ENCODE data around the gene TTLL11. TPM values are rescaled to one million over a fixed set of nuclear protein-coding genes. Genes with fewer than 3 reads are reported as not detected.

TTLL11 gene
- total RNA-seq, 4 donors from 2014 or later = 15.1 to 42.6 (median 29.1) TPM

- TF ChIP-seq POLR2A (IDR thresholded peaks at IDR 0.05) = no peak
- no peak for TF ChIP-seq POLR2AphosphoS5 (IDR thresholded peaks at IDR 0.05)
- TF ChIP-seq CTCF (IDR thresholded peaks at IDR 0.05) = no peak
- no peak for TF ChIP-seq EP300 (IDR thresholded peaks at IDR 0.05)
- Histone ChIP-seq H3K27ac (no peak overlapping the region), H3K9me3 (no peaks in the 10 kb centered on the region), H3K27me3 (no peaks in the 10 kb centered on the region), H3K36me3 (peaks cover 0 to 12% of the 10 kb centered on the region in 2 donors), H3K4me1 (peaks cover 0 to 11% (median 0%) of the 10 kb centered on the region in 3 donors), H3K4me3 (no peak overlapping the region)
- WGBS, 2 donors (ENCODE audit: low coverage in 1 of 2) = 88 to 96% methylated on average over 4 to 5 of the region's 7 CpGs
- ATAC-seq = no peak
These were observed 41.5 kb downstream of the TTLL11 start for GRCh38 chr9:122051351-122052321.

GRCh38 chr9:122050167-122050566 lies 42.9 kb downstream of the TTLL11 start:
- Histone ChIP-seq H3K4me1 (peaks cover 0 to 11% (median 0%) of the 10 kb centered on the region in 3 donors), H3K9me3 (no peaks in the 10 kb centered on the region), H3K27me3 (no peaks in the 10 kb centered on the region), H3K36me3 (peaks cover 0 to 12% of the 10 kb centered on the region in 2 donors), H3K4me3 (no peak overlapping the region), H3K27ac (no peak overlapping the region)
- no peak for ATAC-seq
- WGBS, 2 donors (ENCODE audit: low coverage in 1 of 2) = 81 to 88% methylated on average over 5 to 7 of the region's 7 CpGs
- no peak for TF ChIP-seq POLR2A (IDR thresholded peaks at IDR 0.05)
- TF ChIP-seq EP300 (IDR thresholded peaks at IDR 0.05) = no peak
- no peak for TF ChIP-seq POLR2AphosphoS5 (IDR thresholded peaks at IDR 0.05)
- TF ChIP-seq CTCF (IDR thresholded peaks at IDR 0.05) = no peak

- H3K9me3 ChIP-seq = no peaks in the 10 kb centered on the region
- H3K27ac ChIP-seq = no peak overlapping the region
- no peak overlapping the region for H3K4me3 ChIP-seq
- H3K4me1 ChIP-seq = peaks cover 4 to 30% (median 5%) of the 10 kb centered on the region in 3 donors
- no peak for ATAC-seq
- peaks cover 0 to 18% of the 10 kb centered on the region in 2 donors for H3K36me3 ChIP-seq
- 44 to 78% methylated on average over 3 to 5 of the region's 7 CpGs for WGBS, 2 donors (ENCODE audit: low coverage in 1 of 2)
- H3K27me3 ChIP-seq = no peaks in the 10 kb centered on the region
- no peak for TF ChIP-seq POLR2A (IDR thresholded peaks at IDR 0.05)
- no peak for TF ChIP-seq POLR2AphosphoS5 (IDR thresholded peaks at IDR 0.05)
- no peak for TF ChIP-seq CTCF (IDR thresholded peaks at IDR 0.05)
- no peak for TF ChIP-seq EP300 (IDR thresholded peaks at IDR 0.05)
These were observed 51.1 kb downstream of the TTLL11 start for GRCh38 chr9:122042056-122042455.

GRCh38 chr9:122040561-122041242 lies 52.4 kb downstream of the TTLL11 start:
- no peak for ATAC-seq
- Histone ChIP-seq H3K9me3 (no peaks in the 10 kb centered on the region), H3K27ac (peak overlapping the region in 2 of 4 donors; percentile 56 to 62), H3K27me3 (no peaks in the 10 kb centered on the region), H3K4me1 (peaks cover 4 to 30% (median 5%) of the 10 kb centered on the region in 3 donors), H3K36me3 (peaks cover 0 to 23% of the 10 kb centered on the region in 2 donors), H3K4me3 (no peak overlapping the region)
- TF ChIP-seq POLR2AphosphoS5 (IDR thresholded peaks at IDR 0.05) (no peak), CTCF (IDR thresholded peaks at IDR 0.05) (no peak), POLR2A (IDR thresholded peaks at IDR 0.05) (no peak), EP300 (IDR thresholded peaks at IDR 0.05) (no peak)
- 0 to 22% methylated on average over 1 of the region's 1 CpG for WGBS, 2 donors (ENCODE audit: low coverage in 1 of 2)

Measured in gastroesophageal sphincter (tissue), 4 donors.